Activated CD4-positive, alpha-beta T cell treated with anti-CD3 and anti-CD28 coated beads for 4 hours (primary cell): Measurements from ENCODE around the gene PTGER1.
A peak's percentile ranks its signal among the peaks of the same experiment; 100 is the strongest.
"Not testable (repeated sequence)": the region's sequence is repeated elsewhere in the genome, so short reads cannot be mapped to it uniquely, and the experiment has no call there.

Experiments
- DNase-seq, 2 donors: peaks; one replicate each; pipeline ENCODE4 v3.0.0-alpha.2; 2020

The PTGER1 gene, protein sequence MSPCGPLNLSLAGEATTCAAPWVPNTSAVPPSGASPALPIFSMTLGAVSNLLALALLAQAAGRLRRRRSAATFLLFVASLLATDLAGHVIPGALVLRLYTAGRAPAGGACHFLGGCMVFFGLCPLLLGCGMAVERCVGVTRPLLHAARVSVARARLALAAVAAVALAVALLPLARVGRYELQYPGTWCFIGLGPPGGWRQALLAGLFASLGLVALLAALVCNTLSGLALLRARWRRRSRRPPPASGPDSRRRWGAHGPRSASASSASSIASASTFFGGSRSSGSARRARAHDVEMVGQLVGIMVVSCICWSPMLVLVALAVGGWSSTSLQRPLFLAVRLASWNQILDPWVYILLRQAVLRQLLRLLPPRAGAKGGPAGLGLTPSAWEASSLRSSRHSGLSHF

DNA sequence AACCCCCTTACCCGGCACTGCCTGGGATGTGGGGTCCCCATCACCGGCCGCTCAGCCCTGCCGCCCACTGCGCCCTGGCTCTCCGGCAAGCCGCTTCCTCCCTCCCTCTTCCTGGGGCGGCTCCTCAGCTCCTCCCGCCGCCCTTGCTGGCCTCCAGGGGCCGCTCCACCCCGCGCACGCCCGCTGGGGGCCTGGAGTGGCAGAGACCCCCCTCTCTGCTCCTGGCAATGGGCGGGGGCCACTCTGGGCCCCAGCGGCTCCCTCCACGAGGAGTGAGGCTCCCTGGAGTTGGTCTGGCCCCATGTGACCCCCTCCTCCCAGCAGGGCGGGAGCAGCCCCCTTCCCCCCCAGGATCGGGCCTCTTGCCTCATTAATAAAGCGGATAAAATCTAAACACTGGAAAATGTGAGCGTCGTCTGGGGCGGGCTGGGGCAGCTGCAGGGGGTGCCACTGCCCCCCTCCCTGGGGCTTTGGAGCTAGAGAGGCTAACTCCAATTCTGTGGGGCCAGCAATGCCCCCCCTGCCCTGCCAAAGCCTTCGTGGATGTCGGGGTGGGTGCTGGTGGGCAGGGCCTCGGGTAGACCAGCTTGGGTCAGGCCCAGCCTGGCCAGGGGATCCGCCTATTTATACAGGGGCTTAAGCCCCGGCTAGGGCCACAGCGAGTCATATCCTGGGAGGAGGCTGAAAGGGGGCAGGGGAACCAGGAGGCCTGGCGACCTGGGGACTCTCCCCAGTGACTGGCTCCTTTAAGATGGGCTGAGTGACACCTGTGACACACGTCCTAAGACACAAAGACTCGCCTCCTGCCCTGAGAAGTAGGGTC, at the start of gene PTGER1:
TSS of gene PTGER1 (minus strand) at position 104 of the 823 bp plus-strand sequence. CDS start 1,034 bp downstream, outside the sequence.
- no peak for DNase-seq

DNA sequence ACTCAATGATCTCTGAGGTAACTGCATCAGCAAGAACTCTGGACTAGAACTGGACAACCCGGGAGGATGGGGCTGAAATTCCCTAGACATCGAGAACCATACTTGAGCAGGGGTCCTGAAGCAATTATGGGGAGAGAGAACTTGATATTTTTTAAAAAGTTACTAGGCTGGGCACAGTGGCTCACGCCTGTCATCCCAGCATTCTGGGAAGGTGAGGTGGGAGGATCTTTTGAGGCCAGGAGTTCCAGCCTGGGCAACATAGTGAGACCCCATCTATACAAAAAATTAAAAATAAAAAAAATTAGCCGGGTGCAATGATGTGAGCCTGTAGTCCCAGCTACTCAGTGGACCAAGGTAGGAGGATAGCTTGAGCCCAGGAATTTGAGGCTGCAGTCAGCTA, 45.4 kb upstream of the PTGER1 start:
- DNase-seq: no peak

DNA sequence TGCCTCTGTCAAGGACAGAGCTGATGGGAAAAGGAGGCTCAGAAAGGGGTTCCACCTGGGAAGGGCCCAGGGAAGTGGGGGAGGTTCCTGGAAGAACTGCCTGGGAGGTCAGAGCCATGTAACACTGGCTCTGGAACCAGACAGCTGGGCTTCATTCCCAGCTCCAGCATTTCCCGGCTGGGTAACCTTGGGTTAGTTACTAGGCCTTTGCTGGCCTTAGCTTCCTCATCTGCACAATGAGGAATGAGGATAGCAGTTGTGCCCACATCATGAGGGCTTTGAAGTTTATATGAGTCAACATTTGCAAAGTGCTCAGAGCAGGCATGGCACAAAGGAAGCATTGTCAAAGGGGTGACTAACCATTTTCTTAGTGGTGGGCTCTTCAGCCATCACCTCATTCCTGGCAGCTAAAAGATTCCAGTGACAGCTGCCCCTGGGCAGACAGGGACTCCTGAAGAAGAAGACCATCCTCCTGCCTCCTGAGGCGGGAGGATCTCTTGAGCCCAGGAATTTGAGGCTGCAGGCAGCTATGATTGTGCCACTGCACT, 44.8 kb upstream of the PTGER1 start:
- DNase-seq: no peak

DNA sequence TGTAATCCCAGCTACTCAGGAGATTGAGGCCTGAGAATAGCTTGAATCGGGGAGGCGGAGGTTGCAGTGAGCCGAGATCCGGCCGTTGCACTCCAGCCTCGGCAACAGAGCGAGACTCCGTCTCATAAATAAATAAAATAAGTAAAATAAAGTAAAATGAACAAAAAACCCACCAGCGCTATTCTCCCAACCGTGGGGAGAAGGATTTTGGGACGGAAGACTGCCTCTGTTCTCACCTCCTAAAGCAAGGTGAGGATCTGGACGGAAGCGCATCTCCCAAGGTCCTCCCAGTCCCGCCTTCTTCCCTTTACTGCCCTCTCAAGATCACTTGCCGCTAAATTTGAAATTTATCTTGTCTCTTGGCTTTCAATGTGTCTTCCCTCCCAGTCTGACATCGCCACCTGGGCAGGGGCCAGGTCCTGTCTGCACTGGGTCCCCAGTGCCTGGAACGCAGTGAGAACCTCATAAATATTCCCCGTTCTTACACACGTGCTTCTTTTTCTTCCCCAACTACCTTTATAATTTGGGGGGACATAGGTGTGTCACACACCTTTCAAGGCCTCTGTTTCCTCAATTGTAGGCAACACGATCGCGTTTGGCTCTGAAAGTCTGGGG, 44.2 kb upstream of the PTGER1 start:
- no peak for DNase-seq

DNA sequence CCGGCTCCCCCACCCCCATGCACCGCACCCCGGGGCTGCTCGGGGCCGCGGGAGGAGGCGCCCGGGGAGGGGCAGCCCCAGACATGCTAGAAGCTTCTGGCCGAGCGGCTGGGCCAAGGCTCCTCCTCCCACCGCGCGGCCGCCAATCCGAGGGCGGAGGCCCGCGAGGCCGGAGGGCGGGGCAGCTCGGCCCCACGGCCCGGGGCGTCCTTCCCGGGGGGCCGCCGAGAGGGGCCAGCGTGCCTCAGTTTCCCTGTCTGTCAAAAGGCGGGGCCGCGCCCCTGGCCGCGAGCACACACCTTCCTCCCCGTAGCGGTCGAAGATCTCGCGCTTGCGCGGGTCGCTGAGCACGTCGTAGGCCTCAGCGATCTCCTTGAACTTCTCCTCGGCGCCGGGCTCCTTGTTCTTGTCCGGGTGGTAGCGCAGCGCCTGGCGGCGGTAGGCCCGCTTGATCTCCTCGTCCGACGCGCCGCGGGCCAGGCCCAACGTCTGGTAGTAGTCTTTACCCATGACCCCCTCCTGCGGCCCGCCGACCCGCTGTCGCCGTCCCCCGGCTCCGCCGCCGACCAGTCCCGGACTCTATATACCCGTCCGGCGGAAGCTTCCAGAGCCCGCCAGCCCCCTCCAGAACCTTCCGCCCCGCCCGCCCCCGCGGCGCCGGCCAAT, 42.8 kb upstream of the PTGER1 start, which contains the start of gene DNAJB1:
TSS of gene DNAJB1 (minus strand) at position 558 of the 666 bp plus-strand sequence. CDS start at position 510, 48 bp downstream.
- DNase-seq: peak; percentile 37 to 60

DNA sequence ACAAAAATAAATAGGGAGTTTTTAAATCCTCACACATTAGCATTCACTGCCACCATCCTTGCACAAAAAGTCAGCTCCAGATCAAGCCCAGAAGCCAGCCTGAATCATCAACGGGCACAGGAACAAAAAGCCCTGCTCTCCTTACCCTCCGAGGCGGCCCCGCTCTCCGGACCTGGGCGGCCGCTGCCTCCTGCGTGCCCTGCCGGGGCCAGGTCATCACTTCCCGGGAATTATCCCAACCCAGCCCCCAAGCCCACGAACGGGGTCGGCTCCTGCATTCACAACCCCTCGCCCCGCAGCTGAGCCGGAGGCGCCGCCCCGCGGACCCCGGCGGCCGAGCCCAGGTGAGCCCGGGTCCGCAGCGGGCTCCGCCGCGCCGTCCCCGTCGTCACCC, 42.3 kb upstream of the PTGER1 start:
- DNase-seq: no peak

DNA sequence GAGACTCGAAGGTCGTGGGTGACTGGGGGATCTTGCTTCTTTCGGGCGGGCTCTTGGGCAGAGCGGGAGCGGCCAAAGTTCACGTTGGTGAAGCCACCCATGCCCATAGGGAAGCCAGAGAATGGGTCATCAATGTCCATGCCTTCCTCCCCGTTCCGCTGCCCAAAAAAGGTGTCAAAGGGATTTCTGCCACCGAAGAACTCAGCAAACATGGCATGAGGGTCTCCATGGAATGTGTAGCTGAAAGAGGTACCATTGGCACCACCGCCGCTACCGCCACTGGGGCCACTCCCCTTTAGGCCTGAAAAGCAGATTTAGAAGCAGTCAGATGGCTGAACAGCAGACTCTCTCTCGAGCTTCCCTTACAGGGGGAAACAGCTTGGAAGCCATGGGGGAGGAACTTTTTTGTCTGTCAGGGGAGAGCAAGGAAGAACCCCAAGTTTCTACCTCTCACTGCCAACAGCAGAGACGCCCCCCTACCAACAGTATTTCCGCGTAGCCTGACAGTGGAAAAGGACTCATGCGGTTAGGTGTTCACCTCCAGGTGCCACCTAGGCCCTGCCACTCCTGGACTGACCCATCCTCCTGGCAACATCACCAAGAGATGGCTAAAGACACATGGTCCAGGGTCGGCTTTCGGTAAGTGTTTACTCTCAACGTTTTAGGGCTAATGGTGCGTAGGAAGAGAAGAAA, 41.7 kb upstream of the PTGER1 start:
- no peak for DNase-seq

DNA sequence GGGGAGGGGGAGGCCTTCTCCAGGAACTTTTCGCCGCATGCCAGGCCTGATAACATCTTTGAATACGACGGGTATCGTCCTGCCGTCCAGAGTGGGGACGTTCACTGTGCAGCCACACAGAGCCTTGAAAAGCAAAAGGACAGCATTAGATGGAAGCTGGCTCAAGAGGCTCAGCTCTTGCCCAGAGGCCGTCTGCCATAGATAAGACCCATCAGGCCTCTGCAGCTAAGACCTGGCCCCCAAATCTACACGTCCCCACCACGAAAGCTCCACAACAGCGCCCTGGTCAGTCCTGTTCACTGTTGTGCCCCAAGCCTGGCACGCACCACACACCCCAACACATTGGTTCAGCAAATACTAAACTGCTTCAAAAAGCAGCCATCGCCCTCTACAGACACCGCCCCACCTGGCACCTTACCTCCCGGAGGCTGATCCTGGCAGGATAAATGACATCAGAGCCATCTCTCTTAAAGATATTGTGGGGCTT, 40.9 kb upstream of the PTGER1 start:
- DNase-seq: no peak

DNA sequence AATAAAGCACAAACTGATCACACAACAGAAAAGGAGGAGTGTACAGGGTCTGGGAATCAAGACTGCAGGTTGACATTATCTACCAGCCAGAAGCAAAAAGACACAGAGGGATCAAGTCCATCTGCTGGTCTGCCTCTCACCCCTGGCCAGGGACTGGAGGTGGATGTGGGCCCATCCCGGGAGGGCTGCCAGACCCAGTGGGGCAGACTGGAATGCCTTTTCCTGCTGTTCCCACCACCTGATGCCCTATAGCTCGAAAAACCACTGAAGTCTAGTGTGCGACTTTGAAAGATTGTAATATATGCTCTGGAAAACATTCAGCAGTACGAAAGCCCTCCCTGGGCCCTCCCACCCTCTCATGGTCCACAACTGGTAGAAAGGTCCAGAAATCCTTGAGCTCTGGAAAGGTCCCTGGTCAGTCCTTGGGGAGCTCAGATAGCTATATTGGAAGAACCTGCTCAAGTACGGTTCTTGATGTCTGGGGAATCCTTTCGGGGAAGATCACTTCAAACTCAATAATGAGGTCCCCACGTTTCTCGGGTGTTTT, 40.4 kb upstream of the PTGER1 start:
- no peak for DNase-seq

DNA sequence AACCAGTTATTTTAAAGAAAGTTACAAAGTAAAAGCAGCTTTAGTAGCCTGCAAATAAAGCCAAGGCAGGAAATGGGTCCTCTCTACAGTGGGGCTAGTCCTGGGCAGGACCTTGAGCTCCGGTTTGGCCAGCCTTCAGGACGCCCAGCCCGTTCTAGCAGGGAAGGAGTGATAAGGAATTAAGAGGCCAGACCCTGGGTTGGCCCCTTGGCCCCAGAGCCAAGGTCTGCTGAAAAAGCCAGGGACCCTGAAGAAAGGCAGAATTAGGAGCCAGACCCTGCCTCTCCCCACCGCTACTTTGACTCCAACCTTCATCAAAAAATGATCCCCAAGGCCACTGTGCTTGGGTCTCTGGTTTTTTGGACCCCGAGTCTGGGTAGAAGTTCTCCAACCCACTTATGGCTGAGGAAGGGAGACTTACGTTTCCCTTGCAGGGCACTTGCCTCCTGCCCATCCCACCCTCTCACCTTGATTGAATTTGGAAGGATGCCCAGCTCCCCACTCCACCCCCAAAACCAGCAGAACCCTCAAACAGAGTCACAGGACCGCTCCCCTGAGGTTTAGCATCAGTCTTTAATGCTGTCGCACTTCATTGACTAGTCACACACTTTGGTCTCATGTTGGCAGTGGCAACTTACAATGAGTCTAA, 39.2 kb upstream of the PTGER1 start:
- no peak for DNase-seq

DNA sequence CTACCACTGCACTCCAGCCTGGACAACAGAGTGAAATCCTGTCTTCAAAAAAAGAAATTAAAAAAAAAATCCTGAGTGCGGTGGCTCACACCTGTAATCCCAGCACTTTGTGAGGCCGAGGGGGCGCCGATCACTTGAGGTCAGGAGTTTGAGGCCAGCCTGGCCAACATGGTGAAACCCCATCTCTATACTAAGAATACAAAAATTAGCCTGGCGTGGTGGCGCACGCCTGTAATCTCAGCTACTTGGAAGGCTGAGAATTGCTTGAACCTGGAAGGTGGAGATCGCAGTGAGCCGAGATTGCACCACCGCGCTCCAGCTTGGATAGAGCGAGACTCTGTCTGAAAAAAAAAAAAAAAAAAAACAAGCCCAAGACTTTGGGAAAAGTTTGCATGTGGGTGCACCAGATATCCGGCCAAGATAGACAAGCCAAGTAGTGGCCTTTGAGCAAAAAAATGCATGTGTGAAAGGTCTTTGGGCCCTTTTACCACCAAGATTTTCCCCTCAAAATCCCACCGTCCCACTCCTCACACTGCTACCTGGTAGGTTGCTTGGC, 37.3 kb upstream of the PTGER1 start:
- no peak for DNase-seq

DNA sequence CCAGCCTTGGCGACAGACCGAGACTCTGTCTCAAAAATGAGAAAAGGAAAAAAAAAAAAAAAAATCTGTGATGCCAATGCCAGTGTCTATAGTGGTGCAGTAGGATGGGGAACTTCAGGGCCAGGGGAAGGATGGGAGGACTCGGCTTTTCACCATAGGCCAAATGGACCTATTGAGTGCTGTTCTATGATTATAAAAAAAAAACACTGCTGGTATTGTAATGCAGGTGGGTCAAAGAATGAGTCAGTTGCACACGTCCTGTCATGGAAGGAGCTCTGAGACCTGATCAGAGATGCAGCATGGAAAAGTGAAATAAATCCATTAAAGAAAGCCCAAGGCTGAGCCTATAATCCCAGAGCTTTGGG, 36.1 kb upstream of the PTGER1 start:
- no peak for DNase-seq

DNA sequence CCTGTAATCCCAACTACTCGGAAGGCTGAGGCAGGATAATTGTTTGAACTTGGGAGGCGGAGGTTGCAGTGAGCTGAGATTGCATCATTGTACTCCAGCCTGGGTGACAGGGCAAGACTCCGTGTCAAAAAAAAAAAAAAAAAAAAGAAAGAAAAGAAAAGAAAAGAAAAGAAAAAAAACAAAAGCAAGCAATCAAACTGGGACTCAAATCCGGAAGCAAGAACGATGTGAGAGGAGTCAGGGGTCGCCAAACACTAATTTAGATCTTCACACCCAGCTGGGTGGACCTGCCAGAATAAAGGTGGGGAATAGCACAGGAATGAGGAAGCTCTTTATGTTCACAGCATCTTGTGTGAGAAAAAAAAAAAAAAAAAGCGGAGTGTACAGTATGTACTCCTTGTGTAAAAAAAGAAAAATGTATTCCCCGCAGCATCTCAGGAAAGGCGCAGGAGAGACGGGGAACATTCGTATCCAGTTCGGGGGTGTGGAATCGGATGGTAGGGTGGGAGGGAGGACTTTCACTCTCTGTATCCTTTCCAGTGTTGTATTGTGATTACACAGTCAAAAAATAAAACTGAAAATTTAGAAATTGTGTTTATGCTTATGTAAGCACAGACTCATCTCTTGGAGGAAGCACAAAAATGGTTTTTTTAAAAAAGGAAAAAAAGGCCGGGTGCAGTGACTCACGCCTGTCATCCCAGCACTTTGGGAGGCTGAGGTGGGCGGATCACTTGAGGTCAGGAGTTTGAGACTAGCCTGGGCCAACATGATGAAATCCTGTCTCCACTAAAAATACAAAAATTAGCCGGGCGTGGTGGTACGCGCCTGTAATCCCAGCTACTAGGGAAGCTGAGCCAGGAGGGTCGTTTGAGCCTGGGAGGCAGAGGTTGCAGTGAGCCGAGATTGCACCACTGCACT, 35.4 kb upstream of the PTGER1 start:
- no peak for DNase-seq

DNA sequence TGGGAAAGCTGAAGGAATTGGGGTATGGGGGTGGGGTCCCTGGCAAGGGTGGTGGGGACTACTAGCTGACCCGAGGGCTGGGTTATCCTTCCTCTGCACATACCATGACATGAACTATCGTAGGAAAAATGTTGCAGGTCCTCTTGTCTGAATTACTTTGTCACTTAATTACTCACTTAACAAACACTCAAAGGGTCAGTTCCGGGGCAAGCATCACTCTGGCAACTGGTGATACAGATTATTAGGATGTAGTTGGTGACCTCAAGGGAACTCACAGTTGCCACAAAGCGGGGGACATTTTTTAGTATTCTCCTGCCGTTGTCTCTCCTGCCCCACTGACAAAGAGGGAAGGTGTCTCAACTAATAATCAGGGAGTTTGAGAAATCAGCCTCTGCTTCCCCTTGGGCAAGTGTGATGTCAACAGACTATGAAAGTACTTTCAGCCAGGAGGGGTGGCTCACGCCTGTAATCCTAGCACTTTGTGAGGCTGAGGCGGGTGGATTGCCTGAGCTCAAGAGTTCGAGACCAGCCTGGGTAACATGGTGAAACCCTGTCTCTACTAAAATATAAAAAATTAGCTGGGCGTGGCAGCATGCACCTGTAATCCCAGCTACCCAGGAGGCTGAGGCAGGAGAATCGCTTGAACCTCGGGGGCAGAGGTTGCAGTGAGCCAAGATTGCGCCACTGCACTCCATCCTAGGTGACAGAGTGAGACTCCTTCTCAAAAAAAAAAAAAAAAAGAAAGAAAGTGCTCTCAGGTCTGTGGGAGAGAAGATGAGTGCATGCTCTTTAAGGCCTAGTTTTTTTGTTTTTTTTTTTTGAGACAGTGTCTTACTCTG, 32.8 kb upstream of the PTGER1 start:
- DNase-seq: no peak

DNA sequence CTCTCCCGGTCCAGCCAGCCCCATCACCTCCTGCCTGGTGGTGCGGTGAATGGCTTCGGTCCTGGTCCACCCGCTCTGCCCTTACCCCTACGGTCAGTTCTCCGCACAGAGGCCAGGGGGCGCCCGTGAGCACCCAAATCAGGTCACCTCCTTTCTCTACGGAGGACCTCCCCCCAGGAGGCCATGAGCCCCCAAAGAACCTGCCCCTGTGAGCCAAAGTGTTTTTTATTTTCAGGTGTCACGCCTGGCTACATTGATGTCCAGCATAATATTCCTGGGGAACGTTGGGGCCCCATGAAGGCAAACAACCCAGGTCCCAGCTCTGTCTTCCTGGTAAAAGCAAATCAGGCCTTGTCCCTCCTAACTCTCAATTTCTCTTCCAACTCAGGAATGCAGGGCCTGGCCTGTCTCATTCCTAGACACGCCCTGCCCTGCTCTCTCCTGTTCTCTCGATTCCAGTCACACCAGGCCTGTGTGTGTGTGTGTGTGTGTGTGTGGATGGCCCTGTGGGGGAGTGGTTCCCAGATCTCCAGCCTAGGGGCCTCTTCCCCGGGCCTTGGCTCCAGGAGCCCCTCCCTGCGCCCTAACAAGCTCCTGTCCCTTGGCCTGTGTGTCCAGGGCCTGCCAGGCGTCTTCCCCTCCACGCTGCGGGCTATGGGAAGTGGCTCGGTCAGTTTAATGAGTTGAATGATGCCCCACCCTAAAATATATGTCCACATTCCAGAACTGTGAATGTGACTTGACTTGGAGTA, 30.5 kb upstream of the PTGER1 start:
- DNase-seq: peak; percentile 59 to 73

DNA sequence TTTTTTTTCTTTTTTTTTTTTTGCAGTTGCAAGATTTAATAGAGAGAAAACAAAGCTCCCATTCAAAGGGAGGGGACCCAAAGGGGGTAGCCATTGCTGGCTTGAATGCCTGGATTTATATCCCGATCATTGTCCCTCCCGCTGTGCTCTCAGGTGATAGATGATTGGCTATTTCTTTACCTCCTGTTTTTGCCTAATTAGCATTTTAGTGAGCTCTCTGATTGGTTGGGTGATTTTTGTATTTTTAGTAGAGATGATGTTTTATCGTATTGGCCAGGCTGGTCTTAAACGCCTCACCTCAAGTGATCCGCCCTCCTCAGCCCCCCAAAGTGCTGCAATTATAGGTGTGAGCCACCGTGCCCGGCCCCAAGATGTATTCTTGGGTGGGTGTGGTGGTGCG, 29.4 kb upstream of the PTGER1 start:
- DNase-seq: not testable (repeated sequence)

DNA sequence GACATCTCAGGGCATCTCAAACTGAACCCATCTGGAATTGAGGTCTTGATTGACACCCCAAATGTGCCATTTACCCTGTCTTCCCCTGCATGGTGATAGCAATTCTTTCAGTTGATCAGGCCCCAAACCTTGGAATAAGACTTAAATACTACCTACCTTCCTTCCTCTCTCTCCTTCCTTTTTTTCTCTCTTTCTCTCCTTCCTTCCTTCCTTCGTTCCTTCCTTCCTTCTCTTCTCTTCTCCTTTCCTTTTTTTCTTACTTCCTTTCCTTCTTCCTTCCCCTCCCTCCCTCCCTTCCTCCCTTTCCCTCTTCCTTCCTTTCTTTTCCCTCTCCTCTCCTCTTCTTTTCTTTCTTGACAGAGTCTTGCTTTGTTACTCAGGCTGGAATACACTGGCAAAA, 28.1 kb upstream of the PTGER1 start:
- DNase-seq: no peak
